Measurements from ENCODE around the gene TBX4.

Gene TBX4

GRCh38 chr17:61409301-61410112, 42.7 kb upstream of the TBX4 start:
- Histone ChIP-seq H3K36me3 (ENCODE audit: control insufficient read depth, low read depth, low read length) (no peaks in the 10 kb centered on the region), H3K4me3 (ENCODE audit: low read length) (no peak overlapping the region), H3K27me3 (ENCODE audit: control insufficient read depth, insufficient read depth, low read length) (peaks cover 100% of the 10 kb centered on the region), H3K27ac (ENCODE audit: low read length) (no peak overlapping the region), H3K9me3 (ENCODE audit: control insufficient read depth, low read depth, low read length) (no peaks in the 10 kb centered on the region), H3K9ac (ENCODE audit: low read length) (no peak overlapping the region), H3K4me1 (ENCODE audit: control insufficient read depth, low read depth, low read length) (peaks cover 8% of the 10 kb centered on the region)

GRCh38 chr17:61410141-61411010, 41.8 kb upstream of the TBX4 start:
- Histone ChIP-seq H3K4me3 (ENCODE audit: low read length) (peak overlapping the region; percentile 62), H3K36me3 (ENCODE audit: control insufficient read depth, low read depth, low read length) (no peaks in the 10 kb centered on the region), H3K9me3 (ENCODE audit: control insufficient read depth, low read depth, low read length) (no peaks in the 10 kb centered on the region), H3K27ac (ENCODE audit: low read length) (no peak overlapping the region), H3K9ac (ENCODE audit: low read length) (no peak overlapping the region), H3K27me3 (ENCODE audit: control insufficient read depth, insufficient read depth, low read length) (peaks cover 100% of the 10 kb centered on the region), H3K4me1 (ENCODE audit: control insufficient read depth, low read depth, low read length) (peaks cover 8% of the 10 kb centered on the region)

- H3K4me1 ChIP-seq (ENCODE audit: control insufficient read depth, low read depth, low read length) = peaks cover 8% of the 10 kb centered on the region
- H3K4me3 ChIP-seq (ENCODE audit: low read length) = peak overlapping the region; percentile 62
- no peak overlapping the region for H3K27ac ChIP-seq (ENCODE audit: low read length)
- peaks cover 100% of the 10 kb centered on the region for H3K27me3 ChIP-seq (ENCODE audit: control insufficient read depth, insufficient read depth, low read length)
- no peaks in the 10 kb centered on the region for H3K9me3 ChIP-seq (ENCODE audit: control insufficient read depth, low read depth, low read length)
- H3K9ac ChIP-seq (ENCODE audit: low read length) = no peak overlapping the region
- H3K36me3 ChIP-seq (ENCODE audit: control insufficient read depth, low read depth, low read length) = no peaks in the 10 kb centered on the region
These were observed 41.3 kb upstream of the TBX4 start for GRCh38 chr17:61411011-61411260.

DNA sequence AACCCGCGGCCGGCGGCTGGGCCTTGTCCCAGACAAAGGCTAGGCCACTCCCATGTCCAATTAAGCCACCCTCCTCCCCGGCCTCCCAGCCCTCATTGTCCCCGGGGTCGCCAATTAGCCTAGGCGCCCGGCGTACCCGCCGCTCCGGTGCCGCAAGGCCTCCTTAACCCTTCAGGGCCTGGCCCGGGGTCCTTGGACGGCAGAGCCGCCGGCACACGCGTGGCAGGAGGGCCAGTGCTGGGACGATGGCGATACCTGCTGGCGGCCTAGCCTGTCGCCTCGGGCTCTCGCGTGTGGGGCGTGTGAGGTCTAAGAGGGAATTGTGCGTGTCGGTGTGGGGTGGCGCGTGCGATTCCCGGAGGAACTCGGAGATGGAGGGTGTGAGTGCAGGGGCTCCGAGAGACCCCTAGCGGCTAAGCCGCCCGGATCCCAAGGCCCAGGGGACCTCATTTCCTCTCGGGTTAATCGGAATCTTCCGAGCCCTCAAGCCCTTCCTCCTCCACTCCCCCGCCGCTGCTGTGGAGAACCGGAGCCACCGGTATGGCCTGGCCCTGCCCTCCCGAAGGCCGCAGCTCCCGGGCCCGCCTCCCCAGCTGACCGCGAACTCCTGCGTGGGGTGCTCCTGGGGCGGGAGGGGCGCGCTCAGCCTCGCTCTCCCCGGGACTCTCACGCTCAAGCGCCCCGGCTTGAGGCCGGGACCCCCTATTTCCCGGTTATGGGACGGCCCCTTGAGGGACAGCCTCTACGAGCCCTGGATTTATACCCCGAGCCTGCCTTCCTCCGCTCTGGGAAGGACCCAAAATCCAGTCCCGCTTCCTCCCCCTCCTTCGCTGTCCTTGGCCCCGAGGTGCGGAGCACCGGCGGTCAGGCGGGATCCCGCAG, 40.7 kb upstream of the TBX4 start:
- no peak overlapping the region for H3K27ac ChIP-seq (ENCODE audit: low read length)
- H3K27me3 ChIP-seq (ENCODE audit: control insufficient read depth, insufficient read depth, low read length) = peaks cover 100% of the 10 kb centered on the region
- H3K36me3 ChIP-seq (ENCODE audit: control insufficient read depth, low read depth, low read length) = no peaks in the 10 kb centered on the region
- H3K4me1 ChIP-seq (ENCODE audit: control insufficient read depth, low read depth, low read length) = peaks cover 8% of the 10 kb centered on the region
- no peak overlapping the region for H3K9ac ChIP-seq (ENCODE audit: low read length)
- no peaks in the 10 kb centered on the region for H3K9me3 ChIP-seq (ENCODE audit: control insufficient read depth, low read depth, low read length)
- peak overlapping the region; percentile 62 for H3K4me3 ChIP-seq (ENCODE audit: low read length)

DNA sequence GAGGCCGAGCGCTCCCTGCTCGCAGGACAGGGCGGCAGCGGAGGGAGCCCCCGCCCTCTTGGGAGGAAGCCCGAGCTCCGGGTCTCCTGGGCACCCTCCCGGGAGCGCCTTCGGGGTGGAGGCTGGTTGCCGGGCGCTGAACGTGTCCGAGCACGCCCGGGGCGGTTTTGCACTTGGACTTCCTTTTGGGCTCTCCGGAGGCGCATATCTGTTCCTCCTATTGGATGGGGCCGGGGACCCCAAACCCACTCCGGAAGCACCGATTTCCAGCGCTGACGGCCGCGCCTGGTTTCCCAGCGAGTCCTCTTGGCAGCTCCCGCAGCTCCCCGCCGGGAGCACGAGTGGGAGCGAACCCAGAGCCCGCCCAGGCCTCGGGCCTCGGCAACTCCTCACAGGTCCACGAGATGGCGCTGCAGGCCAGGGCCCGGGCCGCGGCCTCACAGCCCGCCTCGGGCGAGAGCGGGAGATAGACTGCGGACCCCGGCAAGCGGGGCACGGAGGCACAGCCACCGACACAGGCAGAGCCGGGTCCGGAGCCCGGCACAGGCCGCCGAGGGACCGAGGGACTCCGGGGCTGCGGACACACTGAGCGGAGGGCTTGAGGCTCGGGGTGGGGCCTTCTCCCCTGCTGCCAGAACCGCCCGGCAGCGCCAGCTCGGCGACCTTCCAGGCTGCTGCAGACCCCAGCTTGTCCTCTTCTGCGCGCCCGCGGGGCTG, 39.9 kb upstream of the TBX4 start:
- Histone ChIP-seq H3K27ac (ENCODE audit: low read length) (no peak overlapping the region), H3K9me3 (ENCODE audit: control insufficient read depth, low read depth, low read length) (no peaks in the 10 kb centered on the region), H3K9ac (ENCODE audit: low read length) (no peak overlapping the region), H3K4me3 (ENCODE audit: low read length) (peak overlapping the region; percentile 62), H3K27me3 (ENCODE audit: control insufficient read depth, insufficient read depth, low read length) (peaks cover 94% of the 10 kb centered on the region), H3K36me3 (ENCODE audit: control insufficient read depth, low read depth, low read length) (no peaks in the 10 kb centered on the region), H3K4me1 (ENCODE audit: control insufficient read depth, low read depth, low read length) (peaks cover 8% of the 10 kb centered on the region)

DNA sequence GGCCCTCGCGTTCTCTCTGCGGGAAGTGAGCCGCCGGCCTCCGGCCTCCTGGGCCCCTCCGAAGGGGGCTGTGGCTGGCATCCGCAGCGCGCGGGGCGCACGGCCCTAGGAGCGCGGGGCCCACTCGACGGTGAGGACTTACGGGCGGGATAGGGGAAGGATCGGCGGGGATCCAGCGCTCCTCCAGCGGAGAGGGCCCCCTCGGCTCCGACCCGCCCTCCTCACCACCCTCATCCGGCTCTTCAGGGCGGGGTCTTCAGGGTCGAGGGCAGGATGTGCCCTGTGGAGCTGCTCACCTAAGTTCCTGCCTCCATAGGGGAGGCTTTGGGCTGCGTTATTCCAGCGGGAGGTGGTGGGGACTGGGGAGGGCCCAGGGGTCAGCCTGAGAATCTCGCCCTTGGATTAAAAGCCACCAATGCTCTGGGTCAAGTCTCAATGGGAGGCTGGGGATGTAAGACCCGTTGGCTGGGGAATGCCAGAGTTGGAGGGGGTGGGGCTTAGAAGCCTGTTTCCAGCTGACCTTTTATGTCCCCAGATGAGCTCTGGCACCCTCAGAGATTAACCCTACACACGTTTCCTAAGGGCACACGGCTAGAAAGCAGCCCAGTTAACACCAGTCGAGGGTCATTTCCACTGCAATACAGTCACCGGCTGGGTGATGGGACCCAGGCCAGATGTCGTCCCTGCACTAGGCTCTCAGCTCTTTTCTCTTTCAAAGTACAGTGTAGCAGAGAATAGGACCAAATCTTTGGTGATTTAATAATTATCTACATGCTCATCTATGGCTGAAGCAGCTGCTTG, 39.2 kb upstream of the TBX4 start:
- peaks cover 8% of the 10 kb centered on the region for H3K4me1 ChIP-seq (ENCODE audit: control insufficient read depth, low read depth, low read length)
- peak overlapping the region; percentile 62 for H3K4me3 ChIP-seq (ENCODE audit: low read length)
- peaks cover 87% of the 10 kb centered on the region for H3K27me3 ChIP-seq (ENCODE audit: control insufficient read depth, insufficient read depth, low read length)
- no peak overlapping the region for H3K9ac ChIP-seq (ENCODE audit: low read length)
- H3K27ac ChIP-seq (ENCODE audit: low read length) = no peak overlapping the region
- H3K36me3 ChIP-seq (ENCODE audit: control insufficient read depth, low read depth, low read length) = no peaks in the 10 kb centered on the region
- no peaks in the 10 kb centered on the region for H3K9me3 ChIP-seq (ENCODE audit: control insufficient read depth, low read depth, low read length)

DNA sequence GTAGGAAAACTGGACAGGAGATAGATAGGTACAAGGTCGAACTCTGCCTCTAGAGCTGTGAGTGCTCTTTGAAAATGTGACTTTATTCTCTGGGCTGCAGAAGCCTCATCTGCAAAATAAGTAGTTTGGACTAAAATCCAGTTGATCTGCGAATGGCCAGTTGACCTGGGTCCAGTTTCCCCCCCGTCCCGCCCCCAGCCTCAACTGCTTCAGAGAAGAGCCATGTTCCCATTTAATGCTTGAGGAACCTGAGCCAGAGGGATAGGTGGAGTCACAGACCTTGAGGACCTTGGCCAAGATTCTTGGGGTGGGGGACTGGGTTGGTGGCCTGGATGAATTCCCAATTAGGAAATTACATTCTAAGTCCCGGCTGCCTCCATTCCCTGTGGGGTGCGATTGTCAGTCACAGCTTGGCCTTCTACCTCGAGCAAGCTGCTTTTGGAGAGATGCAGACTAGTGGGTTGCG, 38.5 kb upstream of the TBX4 start:
- Histone ChIP-seq H3K27me3 (ENCODE audit: control insufficient read depth, insufficient read depth, low read length) (peaks cover 80% of the 10 kb centered on the region), H3K9ac (ENCODE audit: low read length) (no peak overlapping the region), H3K4me3 (ENCODE audit: low read length) (peak overlapping the region; percentile 62), H3K9me3 (ENCODE audit: control insufficient read depth, low read depth, low read length) (no peaks in the 10 kb centered on the region), H3K36me3 (ENCODE audit: control insufficient read depth, low read depth, low read length) (no peaks in the 10 kb centered on the region), H3K27ac (ENCODE audit: low read length) (no peak overlapping the region), H3K4me1 (ENCODE audit: control insufficient read depth, low read depth, low read length) (peaks cover 8% of the 10 kb centered on the region)

DNA sequence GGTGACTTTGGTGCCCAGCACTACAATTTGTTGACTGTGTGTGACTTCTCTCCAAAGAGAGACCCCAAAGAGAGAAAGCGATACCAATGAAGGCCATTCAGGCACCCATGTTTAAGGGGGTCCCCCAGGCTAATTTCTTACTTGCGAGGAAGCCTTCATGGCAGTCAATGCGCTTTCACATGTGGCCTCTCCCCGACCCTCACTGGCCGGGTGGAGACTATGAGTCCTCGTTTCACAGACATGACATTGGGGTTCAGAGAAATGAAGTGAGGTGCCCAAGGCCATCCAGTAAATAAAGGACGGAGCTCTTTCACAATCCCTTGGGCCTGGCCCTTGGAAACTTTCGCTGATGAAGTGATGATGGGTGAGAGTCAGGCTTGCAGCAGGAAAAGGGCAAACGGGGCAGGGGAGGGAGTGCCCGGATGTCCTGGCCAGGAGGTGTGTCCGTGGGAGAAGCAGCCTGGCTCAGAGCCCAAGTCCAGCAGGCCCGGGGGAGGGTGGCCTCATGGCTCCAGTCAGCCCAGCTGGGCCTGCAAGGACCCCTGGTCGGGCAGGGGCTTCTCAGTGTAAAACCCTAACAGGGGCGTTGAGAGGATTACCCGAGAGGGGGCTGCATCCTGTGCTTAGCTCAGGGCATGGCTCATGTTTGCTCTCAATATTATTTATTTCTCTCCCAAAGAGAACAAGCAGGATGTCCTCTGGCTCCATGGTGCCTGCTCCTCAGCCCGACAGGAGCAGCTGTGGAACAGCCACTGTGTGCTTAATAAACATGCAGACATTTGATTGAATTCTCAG, 37.9 kb upstream of the TBX4 start:
- Histone ChIP-seq H3K9ac (ENCODE audit: low read length) (no peak overlapping the region), H3K9me3 (ENCODE audit: control insufficient read depth, low read depth, low read length) (no peaks in the 10 kb centered on the region), H3K4me3 (ENCODE audit: low read length) (no peak overlapping the region), H3K36me3 (ENCODE audit: control insufficient read depth, low read depth, low read length) (no peaks in the 10 kb centered on the region), H3K27me3 (ENCODE audit: control insufficient read depth, insufficient read depth, low read length) (peaks cover 74% of the 10 kb centered on the region), H3K4me1 (ENCODE audit: control insufficient read depth, low read depth, low read length) (peaks cover 8% of the 10 kb centered on the region), H3K27ac (ENCODE audit: low read length) (no peak overlapping the region)

GRCh38 chr17:61414936-61415251, 37.3 kb upstream of the TBX4 start:
- H3K27ac ChIP-seq (ENCODE audit: low read length) = no peak overlapping the region
- peaks cover 68% of the 10 kb centered on the region for H3K27me3 ChIP-seq (ENCODE audit: control insufficient read depth, insufficient read depth, low read length)
- H3K4me1 ChIP-seq (ENCODE audit: control insufficient read depth, low read depth, low read length) = peaks cover 8% of the 10 kb centered on the region

More at GRCh38 chr17:61414936-61415251, 37.3 kb upstream of the TBX4 start:
- no peaks in the 10 kb centered on the region for H3K9me3 ChIP-seq (ENCODE audit: control insufficient read depth, low read depth, low read length)
- H3K36me3 ChIP-seq (ENCODE audit: control insufficient read depth, low read depth, low read length) = no peaks in the 10 kb centered on the region
- H3K9ac ChIP-seq (ENCODE audit: low read length) = no peak overlapping the region
- no peak overlapping the region for H3K4me3 ChIP-seq (ENCODE audit: low read length)
